Germinal center (tissue), 1 donor: ENCODE data around the gene SLC22A3.
"Not testable (repeated sequence)": the region's sequence is repeated elsewhere in the genome, so short reads cannot be mapped to it uniquely, and the experiment has no call there.

Experiments
- DNase-seq: peaks from one replicate; pipeline ENCODE4 v3.0.0; 2012; ENCODE audit warnings: mixed read lengths, low spot score

Gene SLC22A3

DNA sequence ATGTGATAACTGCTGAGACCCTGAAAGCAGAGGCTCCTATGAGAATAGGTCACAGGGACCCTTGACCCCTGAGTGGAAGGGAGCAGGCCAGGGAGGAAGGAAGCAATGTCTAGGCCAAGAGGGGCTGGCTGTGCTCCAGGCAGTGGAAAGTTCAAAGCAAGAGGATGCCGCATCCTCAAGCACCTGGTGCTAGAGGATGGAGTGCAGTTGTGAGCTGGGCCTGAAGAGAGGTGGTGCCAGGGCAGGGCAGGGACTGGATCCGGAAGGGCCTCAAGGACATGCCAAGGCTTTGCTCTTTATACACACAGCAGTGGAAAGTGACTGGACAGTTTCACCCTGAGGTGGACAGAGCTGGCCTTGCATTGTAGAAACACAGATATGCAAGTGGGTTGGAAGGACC, 97.0 kb downstream of the SLC22A3 start:
- no peak for DNase-seq

- DNase-seq = no peak
These were observed 99.2 kb downstream of the SLC22A3 start for GRCh38 chr6:160447350-160447749.

GRCh38 chr6:160449787-160450186, 101.6 kb downstream of the SLC22A3 start:
- not testable (repeated sequence) for DNase-seq

DNA sequence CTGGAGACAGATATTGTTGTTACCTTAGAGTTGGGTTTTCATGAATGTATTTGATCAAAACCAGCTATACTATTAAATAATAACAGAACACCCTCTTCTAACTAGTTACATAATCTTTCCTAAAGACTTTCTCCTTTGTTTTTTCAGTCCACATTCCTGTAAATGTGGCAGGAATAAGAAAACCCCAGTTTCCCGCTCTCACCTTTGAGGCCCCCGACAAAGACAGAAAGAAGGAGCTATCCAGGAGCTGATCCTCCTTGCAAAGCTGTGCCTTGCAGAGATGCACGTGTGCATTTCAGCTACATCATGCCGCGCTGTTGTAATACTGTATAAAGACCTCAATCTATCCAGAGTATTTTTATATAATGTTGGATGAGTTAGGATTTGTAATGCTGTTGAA, 102.7 kb downstream of the SLC22A3 start:
- DNase-seq = no peak

- DNase-seq = no peak
These were observed 106.1 kb downstream of the SLC22A3 start for GRCh38 chr6:160454303-160454702.

- DNase-seq = no peak
These were observed 106.9 kb downstream of the SLC22A3 start for GRCh38 chr6:160455081-160455480.

DNA sequence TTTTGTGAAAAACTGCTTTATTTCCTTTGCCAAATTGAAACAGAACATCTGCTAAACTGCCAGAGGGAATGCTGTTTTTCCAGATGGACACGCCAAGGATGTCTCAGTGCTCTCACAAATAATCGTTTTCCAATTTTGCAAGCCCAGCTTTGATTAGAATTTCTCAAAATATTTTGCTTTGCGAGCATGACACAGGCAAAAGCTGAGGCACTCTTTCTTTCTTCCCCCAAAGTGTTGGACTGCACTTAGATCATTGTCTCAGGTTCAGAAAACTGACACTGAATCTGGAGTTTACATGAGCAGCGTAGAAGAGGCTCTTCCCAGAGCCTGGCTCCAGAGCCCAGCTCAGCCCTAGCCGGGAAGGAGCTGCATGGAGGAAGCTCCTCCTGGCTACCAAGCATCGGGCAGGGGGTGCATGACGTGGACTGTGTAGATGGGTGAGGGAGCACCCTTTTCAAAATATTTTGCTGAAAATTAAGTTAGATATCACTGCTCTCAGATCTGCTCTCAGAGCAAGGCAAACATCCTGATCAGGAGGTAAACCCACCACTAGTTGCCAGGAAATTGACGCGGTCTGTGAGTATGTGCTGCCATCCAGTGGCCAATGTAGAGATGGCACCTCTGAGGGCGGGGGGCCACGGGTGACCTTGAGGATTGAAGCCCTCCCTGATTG, 107.5 kb downstream of the SLC22A3 start:
- peak; percentile 67 for DNase-seq

DNA sequence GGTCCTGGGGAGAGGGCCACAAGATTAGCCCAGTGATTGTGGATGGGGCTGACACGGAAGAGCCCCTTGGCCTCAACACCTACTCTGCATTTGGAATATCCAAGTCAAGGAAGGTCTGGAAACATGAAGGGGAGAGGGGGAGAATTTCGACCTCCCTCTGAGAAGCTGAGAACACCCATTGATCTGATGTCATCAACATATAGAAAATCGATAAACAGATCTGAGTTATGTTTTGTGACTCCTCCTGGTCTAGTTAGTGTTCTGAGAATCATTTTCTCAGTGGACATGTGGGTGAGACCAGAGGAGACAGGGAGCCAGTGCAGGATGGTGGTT, 108.0 kb downstream of the SLC22A3 start:
- DNase-seq = no peak

DNA sequence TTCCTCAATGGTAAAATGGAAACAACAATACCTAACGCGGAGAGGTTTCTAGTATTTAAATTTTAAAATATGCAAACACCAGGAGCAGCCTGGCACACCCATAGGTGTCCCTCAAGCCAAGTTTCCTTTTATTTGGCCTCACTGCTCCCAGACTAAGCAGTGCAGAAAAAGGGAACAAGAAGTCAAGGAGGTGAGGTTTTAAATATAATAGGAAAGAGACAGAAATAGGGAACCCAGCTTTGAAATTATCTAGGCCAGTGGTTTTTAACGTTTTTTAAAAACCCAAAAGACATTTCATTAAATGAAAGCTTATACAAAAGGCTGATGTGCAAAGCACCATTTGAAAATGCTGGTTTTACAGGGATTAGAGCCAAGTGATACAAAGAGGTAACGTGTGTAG, 109.6 kb downstream of the SLC22A3 start:
- no peak for DNase-seq

- DNase-seq = no peak
These were observed 113.5 kb downstream of the SLC22A3 start for GRCh38 chr6:160461641-160462040.

GRCh38 chr6:160462116-160462515, 113.9 kb downstream of the SLC22A3 start:
- no peak for DNase-seq

- DNase-seq = no peak
These were observed 114.5 kb downstream of the SLC22A3 start for GRCh38 chr6:160462551-160463109.

DNA sequence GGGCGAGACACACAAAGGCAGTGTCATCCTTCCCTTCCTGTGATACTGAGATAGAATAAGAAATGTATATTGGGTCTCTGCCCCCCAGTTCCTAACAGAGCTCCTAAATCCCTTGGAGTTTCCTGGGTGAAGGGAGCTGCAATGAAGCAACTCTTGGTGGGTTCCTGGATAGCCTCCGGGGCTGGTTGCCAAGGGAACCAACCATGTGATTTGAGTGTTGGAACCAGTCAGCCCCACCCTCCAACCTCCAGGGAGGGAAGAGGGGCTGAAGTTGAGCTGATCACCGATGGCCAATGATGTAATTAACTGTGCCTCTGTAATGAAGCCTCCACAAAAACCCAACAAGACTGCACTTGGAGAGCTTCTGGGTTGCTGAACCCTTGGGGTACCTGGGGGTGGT, 116.6 kb downstream of the SLC22A3 start:
- no peak for DNase-seq

- DNase-seq = not testable (repeated sequence)
These were observed 119.2 kb downstream of the SLC22A3 start for GRCh38 chr6:160467261-160467871.

GRCh38 chr6:160469153-160469552, 121.0 kb downstream of the SLC22A3 start:
- DNase-seq = no peak

GRCh38 chr6:160476056-160476455, 127.9 kb downstream of the SLC22A3 start:
- not testable (repeated sequence) for DNase-seq

- DNase-seq = not testable (repeated sequence)
These were observed 128.9 kb downstream of the SLC22A3 start for GRCh38 chr6:160477072-160477471.

- DNase-seq = no peak
These were observed 129.7 kb downstream of the SLC22A3 start for GRCh38 chr6:160477901-160478300.

GRCh38 chr6:160487116-160487515, 138.9 kb downstream of the SLC22A3 start:
- DNase-seq = no peak

GRCh38 chr6:160489091-160489490, 140.9 kb downstream of the SLC22A3 start:
- DNase-seq = no peak

DNA sequence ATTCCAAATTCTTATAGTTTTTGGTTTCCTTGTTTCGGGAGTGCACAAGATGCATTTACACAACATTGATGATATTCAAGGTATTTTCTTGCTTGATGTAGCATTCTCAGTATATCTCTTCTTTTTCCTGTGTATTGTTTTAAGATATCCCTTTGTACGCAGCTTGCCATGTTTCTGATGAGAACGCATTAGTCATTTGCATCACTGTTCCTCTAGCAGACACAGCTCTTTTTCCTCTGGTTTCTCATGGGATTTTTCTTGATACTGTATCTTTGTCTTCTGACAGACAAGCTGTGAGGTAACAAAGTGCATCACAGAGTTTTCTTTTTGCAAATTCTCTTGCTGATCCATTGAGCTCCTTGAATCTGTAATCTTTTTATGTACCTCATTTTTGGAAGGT, 146.4 kb downstream of the SLC22A3 start:
- DNase-seq = no peak

GRCh38 chr6:160500639-160501038, 152.5 kb downstream of the SLC22A3 start:
- no peak for DNase-seq
